Activated CD8-positive, alpha-beta memory T cell treated with anti-CD3 and anti-CD28 coated beads, Interleukin-2, amount 50 U/mL, for 4 hours (primary cell): Measurements from ENCODE around the gene PLEKHA5.
"Not testable (repeated sequence)": the region's sequence is repeated elsewhere in the genome, so short reads cannot be mapped to it uniquely, and the experiment has no call there.

Experiments
- DNase-seq: peaks from one replicate; pipeline ENCODE4 v3.0.0-alpha.2; 2020

PLEKHA5 gene

GRCh38 chr12:19351346-19351745 is 221.8 kb downstream of the PLEKHA5 start:
- no peak for DNase-seq

GRCh38 chr12:19369691-19370148 is 240.2 kb downstream of the PLEKHA5 start:
- DNase-seq = no peak

GRCh38 chr12:19373586-19373985 is 244.1 kb downstream of the PLEKHA5 start:
- no peak for DNase-seq

GRCh38 chr12:19375888-19376287 is 246.4 kb downstream of the PLEKHA5 start:
- no peak for DNase-seq

GRCh38 chr12:19376691-19377090 is 247.2 kb downstream of the PLEKHA5 start:
- DNase-seq = no peak

GRCh38 chr12:19382111-19382526 is 252.6 kb downstream of the PLEKHA5 start:
- peak; percentile 47 for DNase-seq

GRCh38 chr12:19382563-19382962 is 253.0 kb downstream of the PLEKHA5 start:
- no peak for DNase-seq

GRCh38 chr12:19387161-19387560 is 257.6 kb downstream of the PLEKHA5 start:
- DNase-seq = no peak

GRCh38 chr12:19388131-19388549 is 258.6 kb downstream of the PLEKHA5 start:
- DNase-seq = no peak

- DNase-seq = no peak
These were observed 260.6 kb downstream of the PLEKHA5 start for GRCh38 chr12:19390051-19390598.

GRCh38 chr12:19392644-19393043 is 263.1 kb downstream of the PLEKHA5 start:
- not testable (repeated sequence) for DNase-seq

- DNase-seq = no peak
These were observed 264.9 kb downstream of the PLEKHA5 start for GRCh38 chr12:19394385-19394784.

GRCh38 chr12:19397534-19397933 is 268.0 kb downstream of the PLEKHA5 start:
- no peak for DNase-seq

GRCh38 chr12:19398376-19399363 is 269.1 kb downstream of the PLEKHA5 start:
- DNase-seq = no peak

GRCh38 chr12:19400649-19401285 is 271.2 kb downstream of the PLEKHA5 start:
- DNase-seq = not testable (repeated sequence)

GRCh38 chr12:19402211-19402610 is 272.7 kb downstream of the PLEKHA5 start:
- no peak for DNase-seq

GRCh38 chr12:19402743-19403431 is 273.4 kb downstream of the PLEKHA5 start:
- DNase-seq = no peak

- no peak for DNase-seq
These were observed 274.8 kb downstream of the PLEKHA5 start for GRCh38 chr12:19404242-19404880.

GRCh38 chr12:19409376-19409775 is 279.8 kb downstream of the PLEKHA5 start:
- DNase-seq = no peak

GRCh38 chr12:19410211-19410610 is 280.7 kb downstream of the PLEKHA5 start:
- DNase-seq = no peak

GRCh38 chr12:19410629-19411185 is 281.2 kb downstream of the PLEKHA5 start:
- DNase-seq = no peak
